Heart left ventricle (tissue), 13 donors: ENCODE data around the gene SERPINB4.

ENCODE experiments used
- POLR2A ChIP-seq, 2 donors: fragments of 450-650 bp; IDR thresholded peaks; one replicate each; pipeline ENCODE4 v1.6.1; 2017; ENCODE audit warnings: antibody characterized with exemption in 2 of 2, mild to moderate bottlenecking in 2 of 2, moderate library complexity in 2 of 2
- TF ChIP-seq, protein P1 (sequence below), 12 donors: fragments of 200-600 bp; sonication (generic) in 4 of 12; IDR thresholded peaks; one replicate each; pipeline versions ENCODE4 v1.5.0 to v1.8.0; 2018 to 2022; ENCODE audit warnings: antibody characterized with exemption in 12 of 12, mild to moderate bottlenecking in 5 of 12
- donor health status: ischemic (EF 13 %, LVEDD 7.1; RV severe dilation, severe dysfunction).
- donor health status: DM: no; HTN: yes; CAD: no.
- donor health status: DM: no; HTN: no; CAD: no.
- donor health status: ischemic (EF 25% LVEDD 6.9; RV normal size, moderate dysfunction).
- donor health status: ischemic (EF 25% LVEDD 5.7; RV mildly dilated, moderate dysfunction).
- donor health status: ischemic (EF 35%, LVEDD 5.7; RV mildly dilated, moderate dysfunction).
- donor health status: nonischemic (EF 11% LVEDD 7.7; RV severe dilation, severe dysfunction).
- donor health status: DM: yes; HTN: yes; CAD: no.
- donor health status: PGD.
- donor health status: ischemic (EF 29% LVEDD 5.4; RV normal size, mild dysfunction).
- donor health status: nonischemic (EF 23%, LVEDD 6.1; RV moderate dilation, normal function).

DNA sequence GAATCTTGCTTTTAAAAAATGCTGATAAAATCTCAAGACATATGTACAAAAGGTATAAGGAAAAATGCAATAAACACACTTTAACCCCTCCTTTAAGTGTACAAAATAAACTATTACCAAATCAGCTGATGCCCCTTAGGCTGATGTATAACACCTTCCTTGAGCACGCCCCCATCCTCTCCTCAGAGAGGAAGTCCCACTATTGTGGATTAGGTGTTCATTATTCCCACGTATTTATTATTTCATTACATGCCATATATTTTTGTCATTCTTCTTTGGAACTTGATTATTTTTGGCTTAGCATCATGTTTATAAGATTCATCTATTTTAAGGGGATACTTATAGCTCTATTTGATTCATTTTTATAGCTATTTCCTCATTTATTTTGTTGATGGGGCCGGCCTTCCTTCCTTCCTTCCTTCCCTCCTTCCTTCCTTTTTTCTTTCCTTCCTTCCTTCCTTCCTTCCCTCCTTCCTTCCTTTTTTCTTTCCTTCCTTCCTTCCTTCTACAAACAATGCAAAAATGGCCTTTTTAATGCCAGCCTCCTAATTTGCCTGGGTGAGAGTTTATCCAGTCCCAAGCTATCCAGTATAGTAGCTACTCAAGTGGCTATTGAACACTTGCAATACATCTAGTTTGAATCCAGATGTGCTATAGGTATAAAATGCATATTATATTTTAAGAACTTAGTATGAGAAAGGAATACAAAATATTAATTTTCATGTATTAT is 52.9 kb downstream of the SERPINB4 start:
- TF ChIP-seq, protein P1, sequence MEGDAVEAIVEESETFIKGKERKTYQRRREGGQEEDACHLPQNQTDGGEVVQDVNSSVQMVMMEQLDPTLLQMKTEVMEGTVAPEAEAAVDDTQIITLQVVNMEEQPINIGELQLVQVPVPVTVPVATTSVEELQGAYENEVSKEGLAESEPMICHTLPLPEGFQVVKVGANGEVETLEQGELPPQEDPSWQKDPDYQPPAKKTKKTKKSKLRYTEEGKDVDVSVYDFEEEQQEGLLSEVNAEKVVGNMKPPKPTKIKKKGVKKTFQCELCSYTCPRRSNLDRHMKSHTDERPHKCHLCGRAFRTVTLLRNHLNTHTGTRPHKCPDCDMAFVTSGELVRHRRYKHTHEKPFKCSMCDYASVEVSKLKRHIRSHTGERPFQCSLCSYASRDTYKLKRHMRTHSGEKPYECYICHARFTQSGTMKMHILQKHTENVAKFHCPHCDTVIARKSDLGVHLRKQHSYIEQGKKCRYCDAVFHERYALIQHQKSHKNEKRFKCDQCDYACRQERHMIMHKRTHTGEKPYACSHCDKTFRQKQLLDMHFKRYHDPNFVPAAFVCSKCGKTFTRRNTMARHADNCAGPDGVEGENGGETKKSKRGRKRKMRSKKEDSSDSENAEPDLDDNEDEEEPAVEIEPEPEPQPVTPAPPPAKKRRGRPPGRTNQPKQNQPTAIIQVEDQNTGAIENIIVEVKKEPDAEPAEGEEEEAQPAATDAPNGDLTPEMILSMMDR (IDR thresholded peaks at IDR 0.05), result no peak
- no peak for TF ChIP-seq POLR2A (IDR thresholded peaks at IDR 0.05)
